ENCODE measurements around the gene KCTD4.

Gene KCTD4

GRCh38 chr13:45195421-45195820 lies 5.4 kb downstream of the KCTD4 start:
- TF ChIP-seq FOXP2 (optimal IDR thresholded peaks at IDR 0.05; ENCODE audit: borderline replicate concordance, extremely low read depth, extremely low read length, insufficient read depth) = no peak
- no peak for TF ChIP-seq POLR2AphosphoS5 (IDR thresholded peaks at IDR 0.05; ENCODE audit: low read depth, low read length)
- no peak for TF ChIP-seq TAF1 (IDR thresholded peaks at IDR 0.05; ENCODE audit: borderline replicate concordance, insufficient read depth, low read length)
- TF ChIP-seq, protein P1, sequence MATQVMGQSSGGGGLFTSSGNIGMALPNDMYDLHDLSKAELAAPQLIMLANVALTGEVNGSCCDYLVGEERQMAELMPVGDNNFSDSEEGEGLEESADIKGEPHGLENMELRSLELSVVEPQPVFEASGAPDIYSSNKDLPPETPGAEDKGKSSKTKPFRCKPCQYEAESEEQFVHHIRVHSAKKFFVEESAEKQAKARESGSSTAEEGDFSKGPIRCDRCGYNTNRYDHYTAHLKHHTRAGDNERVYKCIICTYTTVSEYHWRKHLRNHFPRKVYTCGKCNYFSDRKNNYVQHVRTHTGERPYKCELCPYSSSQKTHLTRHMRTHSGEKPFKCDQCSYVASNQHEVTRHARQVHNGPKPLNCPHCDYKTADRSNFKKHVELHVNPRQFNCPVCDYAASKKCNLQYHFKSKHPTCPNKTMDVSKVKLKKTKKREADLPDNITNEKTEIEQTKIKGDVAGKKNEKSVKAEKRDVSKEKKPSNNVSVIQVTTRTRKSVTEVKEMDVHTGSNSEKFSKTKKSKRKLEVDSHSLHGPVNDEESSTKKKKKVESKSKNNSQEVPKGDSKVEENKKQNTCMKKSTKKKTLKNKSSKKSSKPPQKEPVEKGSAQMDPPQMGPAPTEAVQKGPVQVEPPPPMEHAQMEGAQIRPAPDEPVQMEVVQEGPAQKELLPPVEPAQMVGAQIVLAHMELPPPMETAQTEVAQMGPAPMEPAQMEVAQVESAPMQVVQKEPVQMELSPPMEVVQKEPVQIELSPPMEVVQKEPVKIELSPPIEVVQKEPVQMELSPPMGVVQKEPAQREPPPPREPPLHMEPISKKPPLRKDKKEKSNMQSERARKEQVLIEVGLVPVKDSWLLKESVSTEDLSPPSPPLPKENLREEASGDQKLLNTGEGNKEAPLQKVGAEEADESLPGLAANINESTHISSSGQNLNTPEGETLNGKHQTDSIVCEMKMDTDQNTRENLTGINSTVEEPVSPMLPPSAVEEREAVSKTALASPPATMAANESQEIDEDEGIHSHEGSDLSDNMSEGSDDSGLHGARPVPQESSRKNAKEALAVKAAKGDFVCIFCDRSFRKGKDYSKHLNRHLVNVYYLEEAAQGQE (IDR thresholded peaks at IDR 0.05; ENCODE audit: insufficient read depth in 1 of 2, low read depth in 2 of 2, low read length in 2 of 2) = no peak

GRCh38 chr13:45194081-45194939 lies 6.5 kb downstream of the KCTD4 start:
- TF ChIP-seq POLR2AphosphoS5 (IDR thresholded peaks at IDR 0.05; ENCODE audit: low read depth, low read length) = no peak
- no peak for TF ChIP-seq TAF1 (IDR thresholded peaks at IDR 0.05; ENCODE audit: borderline replicate concordance, insufficient read depth, low read length)
- TF ChIP-seq, protein P1 (IDR thresholded peaks at IDR 0.05; ENCODE audit: insufficient read depth in 1 of 2, low read depth in 2 of 2, low read length in 2 of 2) = no peak
- TF ChIP-seq SIN3A (IDR thresholded peaks at IDR 0.05; ENCODE audit: borderline replicate concordance, insufficient read depth, low read length) = no peak
- TF ChIP-seq FOXP2 (optimal IDR thresholded peaks at IDR 0.05; ENCODE audit: borderline replicate concordance, extremely low read depth, extremely low read length, insufficient read depth) = no peak

DNA sequence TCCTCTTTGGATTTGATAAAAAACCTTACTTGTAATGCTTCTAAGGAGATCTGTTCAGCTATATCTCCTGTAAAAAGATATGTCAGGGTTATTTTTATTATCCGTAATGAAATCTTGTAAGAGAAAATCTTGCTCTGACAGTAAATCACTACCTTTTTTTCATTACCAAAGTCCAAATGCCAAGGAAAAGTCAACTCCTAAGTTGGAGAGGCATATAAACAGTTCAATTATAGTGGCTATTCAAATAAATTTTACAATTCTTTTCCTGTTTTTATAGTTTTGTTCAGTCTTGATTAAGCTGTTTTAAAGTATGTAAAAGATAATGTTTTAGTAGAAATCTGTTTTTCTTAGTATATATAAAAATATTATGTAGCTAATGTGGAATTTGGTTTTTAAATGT lies 9.0 kb downstream of the KCTD4 start:
- no peak for TF ChIP-seq SIN3A (IDR thresholded peaks at IDR 0.05; ENCODE audit: borderline replicate concordance, insufficient read depth, low read length)
- TF ChIP-seq FOXP2 (optimal IDR thresholded peaks at IDR 0.05; ENCODE audit: borderline replicate concordance, extremely low read depth, extremely low read length, insufficient read depth) = no peak
- no peak for TF ChIP-seq TAF1 (IDR thresholded peaks at IDR 0.05; ENCODE audit: borderline replicate concordance, insufficient read depth, low read length)
- TF ChIP-seq, protein P1 (IDR thresholded peaks at IDR 0.05; ENCODE audit: insufficient read depth in 1 of 2, low read depth in 2 of 2, low read length in 2 of 2) = no peak
- no peak for TF ChIP-seq POLR2AphosphoS5 (IDR thresholded peaks at IDR 0.05; ENCODE audit: low read depth, low read length)

DNA sequence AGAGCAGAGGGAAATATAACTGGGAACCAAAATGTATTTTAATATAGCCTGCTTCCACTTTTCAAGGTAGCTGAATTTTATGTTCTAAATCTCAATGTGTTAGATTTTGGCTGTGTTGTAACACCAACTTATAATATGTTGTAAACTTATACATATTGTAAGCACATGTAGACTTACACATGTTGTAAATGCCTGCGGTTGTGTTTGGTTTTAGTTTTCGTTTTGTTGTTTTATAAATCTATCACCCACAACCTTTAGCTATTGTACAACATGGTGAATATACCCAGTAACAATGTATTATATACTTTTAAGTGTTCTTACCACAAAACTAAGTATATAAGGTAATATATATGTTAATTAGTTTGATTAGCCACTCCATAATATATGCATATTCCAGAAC lies 15.6 kb downstream of the KCTD4 start:
- TF ChIP-seq TAF1 (IDR thresholded peaks at IDR 0.05; ENCODE audit: borderline replicate concordance, insufficient read depth, low read length) (no peak), SIN3A (IDR thresholded peaks at IDR 0.05; ENCODE audit: borderline replicate concordance, insufficient read depth, low read length) (no peak), FOXP2 (optimal IDR thresholded peaks at IDR 0.05; ENCODE audit: borderline replicate concordance, extremely low read depth, extremely low read length, insufficient read depth) (no peak), POLR2AphosphoS5 (IDR thresholded peaks at IDR 0.05; ENCODE audit: low read depth, low read length) (no peak)
- TF ChIP-seq, protein P1 (IDR thresholded peaks at IDR 0.05; ENCODE audit: insufficient read depth in 1 of 2, low read depth in 2 of 2, low read length in 2 of 2) = no peak
